SJCRH30 (cell line): Measurements from ENCODE around the gene BRD4. TPM values are rescaled to one million over a fixed set of nuclear protein-coding genes. Genes with fewer than 3 reads are reported as not detected.

ENCODE experiments used
- DNase-seq, 2 experiments: peaks; one replicate each; pipeline ENCODE4 v3.0.0-alpha.2; 2015 to 2020
- H3K27ac ChIP-seq: fragments of 250-450 bp; sonication (Bioruptor Pico); 2 replicates; pipeline ENCODE4 v1.5.1; 2020; ENCODE audit warnings: mild to moderate bottlenecking, moderate library complexity
- H3K27me3 ChIP-seq: fragments of 250-450 bp; sonication (Bioruptor Pico); 2 replicates; pipeline ENCODE4 v1.5.1; 2020; ENCODE audit warnings: mild to moderate bottlenecking, moderate library complexity
- H3K36me3 ChIP-seq: fragments of 250-450 bp; sonication (Bioruptor Pico); 2 replicates; pipeline ENCODE4 v1.5.1; 2020; ENCODE audit warnings: mild to moderate bottlenecking, moderate library complexity
- H3K4me1 ChIP-seq: fragments of 250-450 bp; sonication (Bioruptor Pico); 2 replicates; pipeline ENCODE4 v1.5.1; 2020; ENCODE audit warnings: mild to moderate bottlenecking, moderate library complexity
- H3K4me3 ChIP-seq: fragments of 250-450 bp; sonication (Bioruptor Pico); 2 replicates; pipeline ENCODE4 v1.5.1; 2020; ENCODE audit warnings: mild to moderate bottlenecking, moderate library complexity
- H3K9me3 ChIP-seq: fragments of 250-450 bp; sonication (Bioruptor Pico); replicated peaks from 2 replicates; pipeline ENCODE4 v1.5.1; 2020; ENCODE audit warnings: mild to moderate bottlenecking, moderate library complexity
- total RNA-seq: library from RNA; depleted of rRNA; stranded (reverse); fragments of >200 nt; shearing (Covaris generic); gene quantifications from 2 replicates; pipeline ENCODE4 v1.2.3, GENCODE V29; 2014; rRNA removed

The BRD4 gene
- total RNA-seq = 48.6 and 50.4 TPM in 2 replicates

DNA sequence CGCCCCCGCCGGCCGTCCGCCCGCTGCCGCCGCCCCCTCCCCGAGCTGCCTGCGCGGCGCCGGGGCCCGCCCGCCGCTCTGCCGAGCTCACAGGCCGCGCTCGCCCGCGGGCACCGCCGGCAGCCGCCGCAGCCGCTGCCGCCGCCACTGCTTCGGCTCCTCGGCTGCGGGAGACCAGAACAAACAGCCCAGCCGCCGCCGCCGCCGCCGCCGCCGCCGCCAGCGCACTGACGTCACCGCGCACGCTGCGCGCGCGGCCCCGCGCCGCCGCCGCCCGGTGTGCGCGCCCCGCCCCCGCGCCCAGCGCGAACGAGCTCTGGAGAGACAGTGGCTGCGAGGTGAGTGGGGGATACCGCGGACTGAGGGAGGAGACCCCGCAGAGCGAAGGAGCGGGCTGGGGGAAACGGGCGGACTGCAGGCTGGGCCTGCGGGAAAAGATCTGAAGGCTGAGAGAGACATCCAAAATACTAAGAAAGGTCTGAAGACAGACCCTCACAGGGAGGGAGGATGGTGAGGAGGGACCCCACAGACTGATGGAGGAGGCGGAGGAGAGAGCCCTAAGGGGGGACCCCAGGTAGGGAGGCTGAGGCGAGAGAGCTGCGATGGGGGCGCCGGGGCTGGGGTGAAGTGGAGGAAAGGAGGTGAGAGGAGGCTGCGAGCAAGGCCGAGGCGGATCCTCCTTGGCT lies at the start of gene BRD4:
TSS of gene BRD4 (minus strand) at position 229 of the 686 bp plus-strand sequence. CDS start 59,440 bp downstream, outside the sequence.
- Histone ChIP-seq H3K27me3 (no peaks in the 10 kb centered on the region), H3K36me3 (no peaks in the 10 kb centered on the region), H3K27ac (peak within 1 kb of the TSS; percentile 64), H3K4me1 (peaks cover 5% of the 10 kb centered on the region; the same call in 1 of the 2 replicates), H3K9me3 (no peaks in the 10 kb centered on the region), H3K4me3 (peak within 1 kb of the TSS; percentile 90)
- DNase-seq = peak; percentile 75 to 82

DNA sequence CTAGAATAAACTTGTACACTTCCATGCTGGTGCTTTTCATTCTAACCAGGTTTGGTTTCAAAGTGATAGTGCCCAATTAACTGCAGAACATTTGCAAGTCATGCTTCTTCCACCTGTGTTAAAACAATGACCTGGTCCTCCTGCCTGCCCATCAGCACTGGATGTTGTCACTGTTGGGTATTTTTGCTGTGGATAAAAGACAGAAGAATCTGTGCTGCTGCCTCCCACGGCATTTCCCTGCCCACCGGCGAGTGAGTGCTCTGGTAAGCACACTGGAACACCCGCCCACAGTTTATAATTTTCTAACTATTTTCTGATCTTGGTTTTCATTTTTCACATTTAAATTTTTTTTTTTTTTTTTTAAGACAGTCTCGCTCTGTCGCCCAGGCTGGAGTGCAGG lies 49.5 kb upstream of the BRD4 start:
- Histone ChIP-seq H3K27ac (no peak overlapping the region), H3K9me3 (no peaks in the 10 kb centered on the region), H3K4me1 (peaks cover 5% of the 10 kb centered on the region; the same call in 1 of the 2 replicates), H3K36me3 (peaks cover 22% of the 10 kb centered on the region), H3K27me3 (no peaks in the 10 kb centered on the region), H3K4me3 (no peak overlapping the region)
- no peak for DNase-seq

DNA sequence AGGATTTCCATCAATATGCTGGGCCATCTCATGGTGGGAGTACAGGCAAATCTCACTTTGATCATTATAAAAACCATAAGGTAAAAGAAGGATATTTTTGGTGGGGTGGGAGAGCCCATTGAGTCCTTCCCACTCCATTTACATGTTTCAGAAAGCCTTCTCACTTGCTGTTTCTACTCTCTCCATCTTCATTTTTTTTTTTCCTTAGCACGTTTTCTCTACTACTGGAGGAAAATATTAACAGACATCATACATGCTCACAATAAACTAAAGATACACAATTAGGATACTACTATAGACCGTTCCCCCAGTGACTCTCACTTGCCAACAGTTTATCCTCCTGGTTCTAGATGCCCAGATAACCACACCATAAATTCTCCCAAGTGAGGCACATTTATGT lies 49.1 kb upstream of the BRD4 start:
- Histone ChIP-seq H3K4me3 (no peak overlapping the region), H3K27me3 (no peaks in the 10 kb centered on the region), H3K9me3 (no peaks in the 10 kb centered on the region), H3K27ac (no peak overlapping the region), H3K36me3 (peaks cover 17% of the 10 kb centered on the region), H3K4me1 (peaks cover 6% of the 10 kb centered on the region; the same call in 1 of the 2 replicates)
- no peak for DNase-seq

DNA sequence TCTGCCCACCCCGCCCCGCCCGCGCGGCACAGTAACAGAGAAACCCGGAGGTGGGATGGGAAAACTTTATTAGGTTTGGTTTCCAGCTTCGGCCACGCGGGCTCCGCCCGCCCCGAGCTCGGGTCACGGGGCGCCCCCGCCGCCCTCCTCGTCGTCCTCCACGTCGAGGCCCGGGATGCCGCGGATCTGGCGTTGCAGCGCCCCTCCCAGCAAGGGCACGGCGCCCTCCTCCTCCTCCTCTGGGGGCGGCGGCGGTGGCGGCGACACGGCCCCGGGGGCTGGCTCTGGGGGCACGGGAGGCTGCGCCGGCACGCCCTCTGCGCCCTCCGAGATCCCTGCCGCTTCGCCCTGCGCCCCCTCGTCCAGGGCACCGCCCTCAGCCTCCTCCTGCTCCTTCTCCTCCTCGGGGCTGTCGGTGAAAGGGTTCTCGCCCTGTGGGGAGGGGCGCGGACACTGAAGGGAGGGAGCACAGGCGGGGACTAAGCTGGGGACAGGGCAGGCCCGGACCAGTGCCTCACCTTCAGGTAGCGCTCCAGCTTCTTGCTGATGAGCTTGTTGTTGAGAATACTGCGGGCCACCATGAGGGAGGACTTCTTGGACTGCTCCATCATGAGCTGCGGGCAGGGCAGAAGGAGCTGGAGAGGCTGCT lies 47.8 kb upstream of the BRD4 start:
- Histone ChIP-seq H3K4me3 (peak overlapping the region; percentile 80), H3K9me3 (no peaks in the 10 kb centered on the region), H3K4me1 (peaks cover 6% of the 10 kb centered on the region; the same call in 1 of the 2 replicates), H3K27ac (peak overlapping the region; percentile 43; the same call in 1 of the 2 replicates), H3K36me3 (peaks cover 8% of the 10 kb centered on the region), H3K27me3 (no peaks in the 10 kb centered on the region)
- DNase-seq = peak; percentile 68 to 71

DNA sequence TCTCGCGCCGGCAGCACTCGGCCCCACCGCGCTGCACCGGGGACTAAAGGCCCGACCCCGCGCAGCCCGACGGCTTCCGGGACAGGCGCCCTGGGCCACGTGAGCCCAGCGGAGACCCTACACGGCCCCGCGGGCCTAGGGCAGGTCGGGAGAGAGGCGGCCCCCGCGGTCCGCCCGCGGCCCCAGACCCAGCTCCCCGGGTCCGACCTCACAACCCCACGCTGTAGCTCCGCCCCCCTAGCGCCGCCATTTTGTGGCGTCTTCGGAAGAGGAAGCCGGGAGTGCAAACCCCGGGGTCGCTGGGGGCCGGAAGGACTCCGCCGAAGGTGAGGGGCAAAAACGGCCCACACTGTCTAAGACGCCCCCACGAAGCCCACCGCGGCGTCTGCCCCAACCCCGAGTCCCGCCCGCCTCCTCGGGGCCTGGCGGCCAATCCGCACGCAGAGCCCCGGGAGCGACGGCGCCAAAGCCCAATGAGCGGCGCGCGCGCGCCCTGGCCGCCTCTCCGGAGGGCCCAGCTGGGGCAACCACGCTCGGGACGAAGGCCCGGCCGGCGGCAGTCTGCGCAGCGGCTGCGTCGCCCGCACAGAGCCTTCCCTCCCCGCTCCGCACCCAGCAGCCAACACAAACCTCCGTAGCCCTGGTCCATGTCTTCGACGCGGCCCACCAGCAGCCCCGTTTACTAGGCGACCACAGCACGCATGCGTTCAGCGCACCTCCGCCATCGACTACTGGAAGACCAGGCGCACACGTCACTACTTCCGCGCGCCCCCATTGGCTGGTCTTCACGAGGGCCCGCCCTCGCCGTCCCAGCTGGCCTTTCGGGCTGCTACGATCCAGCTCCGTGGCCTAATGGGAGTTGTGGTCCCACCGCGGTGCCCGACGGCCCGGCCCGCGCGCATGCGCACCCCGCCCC lies 47.0 kb upstream of the BRD4 start, which contains the start of gene AKAP8:
TSS of gene AKAP8 (minus strand) at position 705 of the 916 bp plus-strand sequence. CDS start at position 649, 56 bp downstream.
- no peaks in the 10 kb centered on the region for H3K27me3 ChIP-seq
- peak within 1 kb of the TSS; percentile 80 for H3K4me3 ChIP-seq
- peaks cover 7% of the 10 kb centered on the region for H3K36me3 ChIP-seq
- H3K4me1 ChIP-seq = peaks cover 6% of the 10 kb centered on the region; the same call in 1 of the 2 replicates
- no peaks in the 10 kb centered on the region for H3K9me3 ChIP-seq
- peak within 1 kb of the TSS; percentile 84 for H3K27ac ChIP-seq
- DNase-seq = peak; percentile 99 to 100

- peak; percentile 68 to 81 for DNase-seq
- Histone ChIP-seq H3K4me3 (peak overlapping the region; percentile 80), H3K4me1 (peaks cover 6% of the 10 kb centered on the region; the same call in 1 of the 2 replicates)
Observed at GRCh38 chr19:15378534-15379082, 46.3 kb upstream of the BRD4 start.

DNA sequence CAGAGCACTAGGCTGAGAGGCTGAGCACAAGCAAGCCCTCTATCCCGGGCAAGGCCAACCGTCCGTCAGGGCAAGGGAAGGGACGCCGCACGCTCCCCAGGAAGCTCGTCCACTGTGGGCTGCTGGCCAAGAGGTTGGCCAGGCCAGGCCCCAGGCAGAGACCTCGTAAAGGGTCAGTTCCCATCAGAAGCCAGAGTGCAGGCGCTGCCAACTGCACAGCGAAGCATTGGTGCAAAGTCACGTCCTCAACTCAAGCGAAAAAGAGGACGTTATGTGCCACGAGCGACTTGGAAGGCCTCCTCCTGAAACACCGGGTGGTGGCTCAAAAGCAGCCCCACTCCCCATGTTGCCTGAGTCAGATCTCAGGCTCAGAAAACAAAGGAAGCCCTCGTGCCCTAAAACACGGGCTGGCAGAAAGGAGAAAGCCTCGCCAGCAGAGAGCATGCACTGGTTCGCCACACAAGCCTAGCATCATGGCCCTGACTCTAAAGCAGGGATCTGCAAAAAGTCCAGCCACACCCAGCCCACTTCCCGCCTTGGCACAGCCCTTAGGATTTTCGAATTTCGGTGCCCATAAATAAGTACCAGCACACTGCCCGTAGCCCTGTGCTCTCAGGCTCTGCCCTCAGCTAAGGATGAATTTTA lies 42.6 kb upstream of the BRD4 start:
- no peak overlapping the region for H3K4me3 ChIP-seq
- H3K9me3 ChIP-seq = no peaks in the 10 kb centered on the region
- no peaks in the 10 kb centered on the region for H3K27me3 ChIP-seq
- no peak for DNase-seq
- H3K36me3 ChIP-seq = peaks cover 39% of the 10 kb centered on the region
- H3K27ac ChIP-seq = no peak overlapping the region
- peaks cover 6% of the 10 kb centered on the region; the same call in 1 of the 2 replicates for H3K4me1 ChIP-seq

More at GRCh38 chr19:15378534-15379082, 46.3 kb upstream of the BRD4 start:
- peaks cover 11% of the 10 kb centered on the region for H3K36me3 ChIP-seq
- no peaks in the 10 kb centered on the region for H3K9me3 ChIP-seq
- H3K27me3 ChIP-seq = no peaks in the 10 kb centered on the region
- peak overlapping the region; percentile 84 for H3K27ac ChIP-seq

GRCh38 chr19:15374105-15374651 lies 41.8 kb upstream of the BRD4 start:
- Histone ChIP-seq H3K27me3 (no peaks in the 10 kb centered on the region), H3K36me3 (peaks cover 46% of the 10 kb centered on the region), H3K4me3 (no peak overlapping the region), H3K9me3 (no peaks in the 10 kb centered on the region), H3K4me1 (peaks cover 6% of the 10 kb centered on the region; the same call in 1 of the 2 replicates), H3K27ac (no peak overlapping the region)
- DNase-seq = no peak

GRCh38 chr19:15373644-15374043 lies 41.3 kb upstream of the BRD4 start:
- Histone ChIP-seq H3K4me1 (peaks cover 6% of the 10 kb centered on the region; the same call in 1 of the 2 replicates), H3K27me3 (no peaks in the 10 kb centered on the region), H3K9me3 (no peaks in the 10 kb centered on the region), H3K36me3 (peaks cover 51% of the 10 kb centered on the region), H3K4me3 (no peak overlapping the region), H3K27ac (no peak overlapping the region)
- DNase-seq = no peak

- DNase-seq = no peak
- H3K9me3 ChIP-seq = no peaks in the 10 kb centered on the region
- H3K36me3 ChIP-seq = peaks cover 59% of the 10 kb centered on the region
- H3K4me3 ChIP-seq = no peak overlapping the region
- peaks cover 6% of the 10 kb centered on the region; the same call in 1 of the 2 replicates for H3K4me1 ChIP-seq
- H3K27ac ChIP-seq = no peak overlapping the region
- H3K27me3 ChIP-seq = no peaks in the 10 kb centered on the region
Observed at GRCh38 chr19:15372891-15373301, 40.6 kb upstream of the BRD4 start.

DNA sequence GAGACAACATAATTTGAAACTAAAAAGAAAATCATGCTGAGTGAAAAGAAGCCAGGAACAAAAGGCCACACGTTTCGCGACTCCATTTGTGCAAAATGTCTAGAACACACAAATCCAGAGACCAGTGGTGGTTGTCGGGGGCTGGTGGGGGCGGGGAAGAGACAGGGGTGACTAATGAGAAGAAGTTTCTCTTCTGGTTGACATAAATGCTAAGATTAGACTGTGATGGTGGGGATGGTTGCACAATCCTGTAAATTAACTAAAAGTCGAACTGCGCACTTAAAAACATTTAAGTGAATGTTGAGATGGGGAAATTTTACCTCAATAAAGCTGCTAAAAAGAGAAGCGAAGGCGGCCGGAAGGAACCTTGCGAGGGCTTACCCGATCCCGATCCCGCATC lies 40.1 kb upstream of the BRD4 start:
- Histone ChIP-seq H3K4me1 (peaks cover 6% of the 10 kb centered on the region; the same call in 1 of the 2 replicates), H3K27me3 (no peaks in the 10 kb centered on the region), H3K4me3 (no peak overlapping the region), H3K9me3 (no peaks in the 10 kb centered on the region), H3K27ac (no peak overlapping the region), H3K36me3 (peaks cover 63% of the 10 kb centered on the region)
- DNase-seq = no peak

DNA sequence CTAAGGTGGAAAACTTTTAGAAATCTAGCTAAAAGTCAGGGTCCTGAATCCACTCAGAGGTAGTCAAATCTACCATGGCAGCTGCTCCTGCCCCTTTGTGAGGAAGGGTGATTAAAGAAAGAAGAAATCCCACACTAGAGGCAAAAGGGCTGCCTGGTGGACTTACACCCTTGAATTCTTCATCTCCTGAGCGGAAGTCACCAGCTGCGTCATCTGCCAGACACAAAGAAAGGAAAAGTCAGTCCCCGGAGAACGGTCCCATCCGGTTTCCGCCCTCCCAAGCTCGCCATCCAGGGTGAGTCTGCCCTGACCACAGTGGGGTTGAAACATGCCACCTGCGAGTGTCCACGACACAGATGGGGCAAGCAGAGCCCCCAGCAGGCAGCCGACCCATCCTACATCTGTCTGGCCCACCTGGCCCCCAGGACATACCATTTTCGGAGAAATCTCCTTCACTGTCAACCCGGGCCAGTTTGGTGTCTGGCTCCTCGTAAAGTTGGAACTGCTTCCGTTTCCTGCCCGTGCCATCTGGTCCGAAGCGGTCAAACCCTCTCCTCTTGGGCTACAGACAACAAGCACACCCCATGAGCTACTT lies 39.5 kb upstream of the BRD4 start:
- Histone ChIP-seq H3K9me3 (no peaks in the 10 kb centered on the region), H3K36me3 (peaks cover 69% of the 10 kb centered on the region), H3K27ac (no peak overlapping the region), H3K4me1 (peaks cover under 1% of the 10 kb centered on the region; the same call in 1 of the 2 replicates), H3K4me3 (no peak overlapping the region), H3K27me3 (no peaks in the 10 kb centered on the region)
- no peak for DNase-seq

DNA sequence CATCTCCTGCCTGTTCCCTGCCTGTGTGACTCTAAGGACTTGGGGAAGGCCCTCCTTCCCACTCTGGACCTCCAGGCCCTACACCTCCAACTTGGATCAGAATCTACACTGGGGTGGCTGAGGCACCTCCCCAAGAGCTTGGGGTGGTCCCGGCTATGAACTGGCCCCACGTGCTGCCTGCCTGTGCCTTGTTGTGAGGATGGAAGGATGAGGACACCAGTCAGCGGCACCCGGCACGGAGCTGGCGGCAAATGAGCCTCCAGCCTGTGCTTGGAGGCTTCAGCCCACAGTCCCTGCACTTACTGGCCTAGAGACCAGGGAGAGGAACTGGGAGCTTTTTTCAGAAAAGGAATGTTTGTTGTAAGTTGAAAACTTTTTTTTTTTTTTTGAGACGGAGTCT lies 38.8 kb upstream of the BRD4 start:
- Histone ChIP-seq H3K9me3 (no peaks in the 10 kb centered on the region), H3K36me3 (peaks cover 77% of the 10 kb centered on the region), H3K4me1 (no peaks in the 10 kb centered on the region), H3K27me3 (no peaks in the 10 kb centered on the region), H3K27ac (no peak overlapping the region), H3K4me3 (no peak overlapping the region)
- no peak for DNase-seq
